ENCODE data around the gene ITGB8. TPM values are rescaled to one million over a fixed set of nuclear protein-coding genes. Genes with fewer than 3 reads are reported as not detected.

The ITGB8 gene
- total and polyA plus RNA-seq, 2 experiments from 2014 or later, result 3.3 to 9.9 TPM

DNA sequence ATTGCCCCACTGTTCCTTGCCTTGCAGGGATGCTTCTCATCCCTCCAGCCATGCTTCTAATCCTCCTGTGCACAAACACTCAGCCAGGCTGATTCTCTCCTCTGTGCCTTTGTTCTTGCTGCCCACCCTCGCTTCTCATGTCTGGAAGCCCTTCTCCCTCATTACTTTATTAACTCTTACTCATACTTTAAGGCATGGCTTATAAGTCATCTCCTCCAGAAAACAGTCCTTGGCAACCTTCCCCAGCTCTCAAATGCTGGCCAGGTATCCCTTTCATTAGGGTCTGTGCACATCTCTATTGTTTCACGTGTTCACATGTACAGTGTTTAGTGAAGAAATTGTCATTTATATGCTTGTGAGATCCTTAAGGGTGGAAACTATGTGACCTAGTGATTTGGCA is 62.9 kb downstream of the ITGB8 start:
- Histone ChIP-seq H3K4me2 (ENCODE audit: unreplicated experiment) (no peak overlapping the region), H3K79me2 (ENCODE audit: insufficient read depth) (no peaks in the 10 kb centered on the region), H3K9ac (no peak overlapping the region), H3K27me3 (replicated peaks; ENCODE audit: insufficient read depth) (no peaks in the 10 kb centered on the region), H3K4me1 (ENCODE audit: insufficient read depth) (no peaks in the 10 kb centered on the region), H3K9me2 (ENCODE audit: insufficient read depth) (no peaks in the 10 kb centered on the region), H3K36me3 (ENCODE audit: low read depth) (no peaks in the 10 kb centered on the region; the same call in 1 of the 2 replicates), H3F3A (ENCODE audit: insufficient read depth) (no peaks in the 10 kb centered on the region), H2AFZ (no peak overlapping the region), H3K9me3 (ENCODE audit: low read depth) (no peaks in the 10 kb centered on the region), H3K27ac (no peak overlapping the region), H4K20me1 (ENCODE audit: insufficient read depth) (no peaks in the 10 kb centered on the region), H3K4me3 (no peak overlapping the region)
- WGBS, 2 experiments (ENCODE audit: low coverage in 1 of 2, low lambda C conversion rate in 2 of 2, missing lambda C conversion rate in 2 of 2), result 91 to 92% methylated on average over 2 of the region's 2 CpGs
- DNase-seq, result no peak
- no peak for TF ChIP-seq EZH2phosphoT487 (IDR thresholded peaks at IDR 0.05; ENCODE audit: insufficient read depth, low read depth)
- TF ChIP-seq EZH2 (IDR thresholded peaks at IDR 0.05; ENCODE audit: insufficient read depth, poor library complexity, severe bottlenecking), result no peak
- in situ Hi-C loops (cut with MboI), result no loop called here

DNA sequence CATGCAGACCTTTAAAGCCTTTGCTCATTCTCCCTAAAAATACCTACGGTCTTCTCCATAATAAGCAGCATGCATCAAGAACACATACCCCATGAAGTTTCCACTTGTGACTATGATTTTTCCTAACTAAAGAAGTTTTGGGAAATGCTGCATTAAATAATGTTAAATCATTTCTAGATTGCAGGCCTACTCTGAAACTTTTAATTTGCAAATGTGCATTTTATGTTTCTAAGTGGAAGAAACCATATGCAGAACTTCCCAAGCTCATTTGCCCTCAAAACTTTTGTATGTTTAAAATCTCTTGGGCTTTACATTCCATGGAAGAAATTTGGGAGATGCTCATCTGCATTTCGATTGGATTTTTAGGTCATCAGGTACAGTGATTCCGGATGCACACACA is 63.6 kb downstream of the ITGB8 start:
- Histone ChIP-seq H3K9ac (no peak overlapping the region), H2AFZ (no peak overlapping the region), H3K36me3 (ENCODE audit: low read depth) (no peaks in the 10 kb centered on the region; the same call in 1 of the 2 replicates), H3K79me2 (ENCODE audit: insufficient read depth) (no peaks in the 10 kb centered on the region), H4K20me1 (ENCODE audit: insufficient read depth) (no peaks in the 10 kb centered on the region), H3K4me1 (ENCODE audit: insufficient read depth) (no peaks in the 10 kb centered on the region), H3K4me3 (no peak overlapping the region), H3F3A (ENCODE audit: insufficient read depth) (no peaks in the 10 kb centered on the region), H3K9me2 (ENCODE audit: insufficient read depth) (no peaks in the 10 kb centered on the region), H3K9me3 (ENCODE audit: low read depth) (no peaks in the 10 kb centered on the region), H3K27me3 (replicated peaks; ENCODE audit: insufficient read depth) (no peaks in the 10 kb centered on the region), H3K27ac (no peak overlapping the region), H3K4me2 (ENCODE audit: unreplicated experiment) (no peak overlapping the region)
- no peak for TF ChIP-seq EZH2 (IDR thresholded peaks at IDR 0.05; ENCODE audit: insufficient read depth, poor library complexity, severe bottlenecking)
- no peak for TF ChIP-seq EZH2phosphoT487 (IDR thresholded peaks at IDR 0.05; ENCODE audit: insufficient read depth, low read depth)
- 95 to 96% methylated on average over 3 of the region's 3 CpGs for WGBS, 2 experiments (ENCODE audit: low coverage in 1 of 2, low lambda C conversion rate in 2 of 2, missing lambda C conversion rate in 2 of 2)
- in situ Hi-C loops (cut with MboI), result no loop called here
- DNase-seq, result no peak

DNA sequence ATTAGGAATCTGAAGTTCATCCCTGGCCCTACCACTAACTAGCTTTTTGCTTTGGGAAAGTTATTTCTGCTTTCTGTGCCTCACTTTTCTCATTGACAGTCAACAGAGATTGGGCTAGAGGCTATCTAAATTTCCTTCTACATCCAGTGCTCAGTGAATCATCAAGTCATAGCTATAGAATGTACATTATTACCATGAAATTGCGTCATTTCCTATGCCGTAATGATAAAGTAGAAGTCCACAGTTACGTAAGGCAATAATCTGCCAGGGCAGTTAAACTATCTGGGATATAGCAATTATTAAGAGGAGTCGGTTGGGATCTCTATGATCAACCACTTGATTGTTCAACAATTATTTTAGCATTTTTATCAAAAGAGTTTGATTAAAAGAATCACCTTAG is 64.4 kb downstream of the ITGB8 start:
- H3K4me1 ChIP-seq (ENCODE audit: insufficient read depth), result no peaks in the 10 kb centered on the region
- in situ Hi-C loops (cut with MboI), result no loop called here
- no peaks in the 10 kb centered on the region for H3K79me2 ChIP-seq (ENCODE audit: insufficient read depth)
- H4K20me1 ChIP-seq (ENCODE audit: insufficient read depth), result no peaks in the 10 kb centered on the region
- no peaks in the 10 kb centered on the region for H3K9me2 ChIP-seq (ENCODE audit: insufficient read depth)
- H3K9ac ChIP-seq, result no peak overlapping the region
- WGBS, 2 experiments (ENCODE audit: low coverage in 1 of 2, low lambda C conversion rate in 2 of 2, missing lambda C conversion rate in 2 of 2), result 79 to 80% methylated on average over 4 of the region's 4 CpGs
- H3K27ac ChIP-seq, result no peak overlapping the region
- no peaks in the 10 kb centered on the region; the same call in 1 of the 2 replicates for H3K36me3 ChIP-seq (ENCODE audit: low read depth)
- no peak overlapping the region for H3K4me3 ChIP-seq
- H3K9me3 ChIP-seq (ENCODE audit: low read depth), result no peaks in the 10 kb centered on the region
- H3K4me2 ChIP-seq (ENCODE audit: unreplicated experiment), result no peak overlapping the region
- peak; percentile 9 for DNase-seq
- no peak overlapping the region for H2AFZ ChIP-seq
- no peak for TF ChIP-seq EZH2 (IDR thresholded peaks at IDR 0.05; ENCODE audit: insufficient read depth, poor library complexity, severe bottlenecking)
- no peak for TF ChIP-seq EZH2phosphoT487 (IDR thresholded peaks at IDR 0.05; ENCODE audit: insufficient read depth, low read depth)
- H3F3A ChIP-seq (ENCODE audit: insufficient read depth), result no peaks in the 10 kb centered on the region
- no peaks in the 10 kb centered on the region for H3K27me3 ChIP-seq (replicated peaks; ENCODE audit: insufficient read depth)

DNA sequence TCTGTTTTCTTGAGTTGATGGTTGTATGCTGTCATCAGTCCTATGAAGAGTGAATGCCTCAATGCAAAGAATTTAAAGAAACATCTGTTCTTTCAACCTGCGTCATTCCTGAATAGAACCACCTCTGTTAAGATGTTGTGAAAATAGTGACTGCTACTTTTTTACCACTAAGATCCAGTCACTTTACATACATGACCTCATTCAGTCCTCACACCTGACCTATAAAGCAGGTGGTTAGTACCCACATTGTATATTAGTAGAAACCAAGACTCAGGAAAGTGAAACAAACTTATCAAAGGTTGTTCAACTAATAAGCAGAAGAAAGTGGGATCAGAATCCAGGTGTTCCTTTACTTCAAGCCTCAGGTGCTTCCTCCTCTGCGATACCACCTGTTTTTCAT is 64.8 kb downstream of the ITGB8 start:
- H3K4me1 ChIP-seq (ENCODE audit: insufficient read depth), result no peaks in the 10 kb centered on the region
- H2AFZ ChIP-seq, result no peak overlapping the region
- H3K79me2 ChIP-seq (ENCODE audit: insufficient read depth), result no peaks in the 10 kb centered on the region
- H3K27ac ChIP-seq, result no peak overlapping the region
- no peaks in the 10 kb centered on the region for H3K9me3 ChIP-seq (ENCODE audit: low read depth)
- no peak for DNase-seq
- TF ChIP-seq EZH2phosphoT487 (IDR thresholded peaks at IDR 0.05; ENCODE audit: insufficient read depth, low read depth) (no peak), EZH2 (IDR thresholded peaks at IDR 0.05; ENCODE audit: insufficient read depth, poor library complexity, severe bottlenecking) (no peak)
- H3K4me2 ChIP-seq (ENCODE audit: unreplicated experiment), result no peak overlapping the region
- 93 to 98% methylated on average over 2 of the region's 2 CpGs for WGBS, 2 experiments (ENCODE audit: low coverage in 1 of 2, low lambda C conversion rate in 2 of 2, missing lambda C conversion rate in 2 of 2)
- H3K9ac ChIP-seq, result no peak overlapping the region
- no peaks in the 10 kb centered on the region for H3K9me2 ChIP-seq (ENCODE audit: insufficient read depth)
- in situ Hi-C loops (cut with MboI), result no loop called here
- no peaks in the 10 kb centered on the region for H3K27me3 ChIP-seq (replicated peaks; ENCODE audit: insufficient read depth)
- no peaks in the 10 kb centered on the region for H3F3A ChIP-seq (ENCODE audit: insufficient read depth)
- no peaks in the 10 kb centered on the region; the same call in 1 of the 2 replicates for H3K36me3 ChIP-seq (ENCODE audit: low read depth)
- H4K20me1 ChIP-seq (ENCODE audit: insufficient read depth), result no peaks in the 10 kb centered on the region
- H3K4me3 ChIP-seq, result no peak overlapping the region

DNA sequence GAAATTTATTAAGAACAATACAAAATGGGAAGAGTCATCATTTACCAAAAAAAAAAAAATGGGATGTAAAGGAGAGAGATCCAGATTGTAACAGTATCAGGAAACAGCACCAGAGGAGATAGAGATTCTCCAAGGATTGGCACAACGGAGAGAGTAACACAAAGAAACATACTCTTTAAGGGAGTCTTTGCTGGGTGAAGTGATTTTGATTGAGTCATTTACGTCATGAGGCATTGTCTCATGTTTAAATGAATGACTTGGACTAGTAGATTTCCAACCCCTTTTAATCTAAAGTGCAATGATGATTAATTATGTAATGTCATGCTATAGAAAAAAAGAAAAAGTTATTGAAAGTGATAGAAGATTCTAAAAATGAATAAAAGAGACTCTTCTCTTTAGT is 68.8 kb downstream of the ITGB8 start:
- Histone ChIP-seq H3F3A (ENCODE audit: insufficient read depth) (no peaks in the 10 kb centered on the region), H3K9ac (no peak overlapping the region), H4K20me1 (ENCODE audit: insufficient read depth) (no peaks in the 10 kb centered on the region), H3K27me3 (replicated peaks; ENCODE audit: insufficient read depth) (no peaks in the 10 kb centered on the region), H3K9me2 (ENCODE audit: insufficient read depth) (no peaks in the 10 kb centered on the region), H3K4me2 (ENCODE audit: unreplicated experiment) (no peak overlapping the region), H3K79me2 (ENCODE audit: insufficient read depth) (no peaks in the 10 kb centered on the region), H3K36me3 (ENCODE audit: low read depth) (no peaks in the 10 kb centered on the region; the same call in 1 of the 2 replicates), H2AFZ (no peak overlapping the region), H3K4me3 (no peak overlapping the region), H3K9me3 (ENCODE audit: low read depth) (no peaks in the 10 kb centered on the region), H3K4me1 (ENCODE audit: insufficient read depth) (no peaks in the 10 kb centered on the region; the same call in 1 of the 2 replicates), H3K27ac (no peak overlapping the region)
- no peak for TF ChIP-seq EZH2phosphoT487 (IDR thresholded peaks at IDR 0.05; ENCODE audit: insufficient read depth, low read depth)
- TF ChIP-seq EZH2 (IDR thresholded peaks at IDR 0.05; ENCODE audit: insufficient read depth, poor library complexity, severe bottlenecking), result no peak
- in situ Hi-C loops (cut with MboI), result no loop called here
- 88 to 96% methylated on average over 2 of the region's 2 CpGs for WGBS, 2 experiments (ENCODE audit: low coverage in 1 of 2, low lambda C conversion rate in 2 of 2, missing lambda C conversion rate in 2 of 2)
- DNase-seq, result no peak

Measured in GM23248 (cell line).